GM08714 (cell line): ENCODE results near the gene BUD31.
"Not testable (repeated sequence)": the region's sequence is repeated elsewhere in the genome, so short reads cannot be mapped to it uniquely, and the experiment has no call there.

Experiments used
- H3K4me3 ChIP-seq: fragments of 200-500 bp; sonication (Bioruptor generic); 2 replicates; pipeline ENCODE4 v1.5.1; 2014; ENCODE audit warnings: mild to moderate bottlenecking, low read length, inconsistent platforms
- ZNF274 ChIP-seq: IDR thresholded peaks from 2 replicates; pipeline ENCODE4 v1.6.1; 2012; ENCODE audit warnings: mild to moderate bottlenecking, low read depth, low read length

BUD31 gene

DNA sequence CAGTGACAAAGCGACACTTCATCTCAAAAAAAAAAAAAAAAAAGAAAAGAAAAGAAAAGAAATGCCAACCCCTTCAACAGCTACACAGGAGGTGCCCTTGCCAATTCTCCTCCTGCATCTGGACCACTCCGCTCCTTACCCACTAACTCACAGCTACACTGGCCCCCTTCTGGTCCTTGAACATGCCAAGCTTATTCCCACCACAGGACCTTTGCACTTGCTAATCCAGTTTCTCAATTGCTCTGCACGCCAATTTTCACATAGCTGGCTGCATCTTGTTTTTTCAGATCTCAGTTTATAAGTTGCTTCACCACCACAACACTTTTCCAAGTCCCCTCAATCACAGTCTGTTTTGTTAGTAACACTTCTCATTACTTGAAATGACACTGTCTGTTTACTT is 5.9 kb upstream of the BUD31 start:
- TF ChIP-seq ZNF274, result no peak
- no peak overlapping the region for H3K4me3 ChIP-seq

DNA sequence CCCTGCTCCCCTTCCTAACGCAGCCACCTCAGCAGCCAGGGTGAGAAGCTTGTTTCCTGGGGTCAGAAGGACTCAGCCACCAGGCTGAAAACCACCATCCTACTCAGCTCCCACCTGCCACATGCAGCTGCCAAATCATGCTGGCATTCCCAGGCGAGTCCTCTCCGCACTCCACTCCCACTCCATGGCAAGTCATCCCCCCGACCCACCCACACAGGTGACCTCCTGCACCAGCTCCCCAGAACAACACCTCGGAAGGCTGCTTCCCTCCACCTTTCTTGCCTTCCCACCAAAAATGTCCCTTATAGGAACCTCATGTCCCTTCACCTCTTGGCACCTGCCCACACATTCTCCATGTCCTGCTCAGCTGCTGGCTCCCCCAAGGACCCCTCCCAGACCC is 5.0 kb upstream of the BUD31 start:
- H3K4me3 ChIP-seq, result no peak overlapping the region
- no peak for TF ChIP-seq ZNF274

DNA sequence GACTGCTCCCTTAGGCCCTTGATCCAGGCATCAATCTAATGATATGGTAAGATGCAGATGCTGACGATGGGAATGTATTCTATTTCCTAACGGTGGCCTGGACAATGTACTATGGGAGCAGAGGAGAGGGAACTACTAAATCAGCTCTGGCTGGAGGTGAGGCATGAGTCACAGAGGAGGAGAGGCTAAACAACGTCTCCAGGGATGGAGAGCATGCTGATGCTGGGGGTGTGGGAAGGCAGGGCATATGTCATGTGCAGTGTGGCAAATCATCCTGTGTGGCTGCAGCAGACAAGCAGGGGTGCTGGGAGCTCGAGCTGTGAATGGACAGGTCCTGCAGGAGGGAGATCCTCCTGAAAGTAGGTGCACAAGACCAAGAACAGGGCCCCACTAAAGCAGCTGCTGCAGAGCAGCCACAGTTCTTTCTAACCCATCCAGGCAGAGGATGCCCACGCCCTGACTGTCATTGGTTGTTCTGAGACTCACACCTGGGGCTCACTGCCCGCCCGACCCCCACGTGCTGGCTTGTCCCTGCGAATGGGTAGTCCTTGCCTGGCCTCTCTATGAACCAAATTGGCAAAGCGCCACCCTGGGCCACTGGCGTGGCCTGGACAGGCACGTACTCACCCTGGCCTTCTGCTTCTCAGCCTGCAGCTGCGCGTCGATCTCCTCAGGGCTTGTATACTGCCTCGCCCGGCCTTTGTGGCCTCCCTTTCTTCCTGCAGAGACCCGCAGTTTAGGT is 4.4 kb upstream of the BUD31 start:
- no peak overlapping the region for H3K4me3 ChIP-seq
- no peak for TF ChIP-seq ZNF274

DNA sequence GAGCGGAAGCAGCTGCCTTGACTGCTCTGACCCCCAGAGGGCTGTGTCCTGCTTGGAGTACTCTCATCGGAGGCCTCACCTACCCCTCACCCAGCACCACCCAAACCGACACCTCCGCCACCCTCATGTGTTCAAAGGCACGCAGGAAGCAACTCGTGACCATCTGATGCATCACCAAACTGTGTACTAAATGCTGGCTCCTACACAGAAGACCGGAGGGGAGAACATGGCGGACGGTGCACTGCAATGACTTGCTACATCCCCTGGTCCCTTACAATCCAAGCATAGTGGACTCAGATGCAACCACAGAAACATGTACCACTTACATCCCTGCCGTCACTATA is 3.8 kb upstream of the BUD31 start:
- H3K4me3 ChIP-seq, result no peak overlapping the region
- TF ChIP-seq ZNF274, result no peak

DNA sequence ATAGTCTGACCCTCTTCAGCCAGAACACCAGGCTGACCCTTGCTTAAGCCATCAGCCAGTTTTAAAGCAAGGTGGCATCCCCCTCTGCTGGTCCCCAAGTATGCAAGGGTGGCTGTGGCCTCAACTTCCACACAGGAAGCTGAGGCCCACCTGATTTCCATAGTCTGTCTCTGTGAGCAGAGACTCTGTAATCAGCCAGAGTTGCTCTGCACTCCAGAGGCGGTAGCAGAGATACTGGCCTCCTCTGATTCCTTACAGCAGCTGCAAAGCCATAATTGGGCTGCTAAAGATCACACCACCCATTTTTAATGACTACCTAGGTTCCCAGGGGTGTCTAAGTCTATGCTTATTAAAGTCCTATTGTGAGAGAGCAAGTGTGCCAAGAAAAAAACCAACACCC is 2.2 kb upstream of the BUD31 start:
- no peak for TF ChIP-seq ZNF274
- peak overlapping the region; percentile 34; the same call in 1 of the 2 replicates for H3K4me3 ChIP-seq

DNA sequence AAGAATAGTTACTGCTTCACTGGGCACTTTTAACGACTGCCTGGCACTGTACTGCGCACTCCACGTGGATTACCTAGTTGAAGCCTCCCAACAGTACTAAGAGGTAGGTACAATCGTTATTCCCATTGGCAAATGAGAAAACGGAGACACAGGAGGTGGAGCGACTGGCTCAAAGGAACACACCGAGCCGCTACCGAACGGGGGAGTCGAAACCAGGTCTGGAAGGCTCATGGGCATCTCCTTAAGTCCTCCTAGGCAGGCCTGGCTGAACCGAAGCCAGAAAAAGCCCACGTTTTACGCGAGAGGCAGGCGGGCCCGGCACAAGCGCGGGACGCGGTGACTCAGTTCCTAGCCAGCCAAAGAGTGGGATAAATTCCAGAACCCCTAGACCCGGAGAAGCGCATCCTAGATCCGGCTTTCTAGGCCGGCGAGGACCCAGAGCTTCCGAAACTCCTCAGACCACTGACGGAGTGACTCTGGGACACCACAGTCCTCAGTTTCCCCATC is 844 bp upstream of the BUD31 start:
- peak overlapping the region; percentile 93 for H3K4me3 ChIP-seq
- TF ChIP-seq ZNF274, result no peak

DNA sequence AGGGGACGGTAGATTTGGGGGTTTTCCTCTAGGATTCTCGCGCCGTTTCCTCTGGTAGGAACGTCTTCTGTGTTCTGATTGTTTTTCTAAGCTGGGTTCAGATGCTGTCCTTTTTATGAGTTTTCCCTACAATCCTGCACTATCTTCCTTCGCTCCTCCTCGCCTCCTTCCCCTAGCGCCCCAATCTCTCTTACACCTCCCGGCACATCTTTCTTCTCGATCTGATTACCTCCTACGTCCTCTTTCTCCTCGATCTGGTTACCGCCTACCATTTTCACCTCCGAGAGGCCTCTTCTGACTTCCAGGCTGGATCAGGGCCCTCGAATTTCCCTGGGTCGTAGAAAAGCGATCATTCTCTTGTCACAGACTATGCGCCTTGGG is 413 bp downstream of the BUD31 start:
- H3K4me3 ChIP-seq, result peak overlapping the region; percentile 93
- no peak for TF ChIP-seq ZNF274

DNA sequence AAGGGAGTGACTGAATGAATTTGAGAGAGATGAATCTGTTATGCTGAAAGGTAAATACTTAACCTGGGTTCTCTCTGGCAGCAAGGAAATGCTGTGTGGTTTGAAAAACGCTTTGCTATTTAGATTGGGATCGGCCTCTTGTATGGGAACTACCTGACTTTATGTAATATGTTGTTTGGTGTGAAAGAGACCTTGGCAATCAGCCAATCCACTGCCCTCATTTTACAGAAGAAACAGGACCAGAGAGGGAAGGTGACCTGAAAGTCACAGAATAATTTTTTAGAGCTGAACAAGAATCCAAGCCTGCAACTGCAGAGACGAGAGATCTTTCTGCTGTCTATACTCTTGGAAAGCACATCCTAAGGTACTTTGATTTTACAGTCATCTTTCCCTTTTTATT is 1.0 kb downstream of the BUD31 start:
- no peak for TF ChIP-seq ZNF274
- H3K4me3 ChIP-seq, result peak overlapping the region; percentile 93

DNA sequence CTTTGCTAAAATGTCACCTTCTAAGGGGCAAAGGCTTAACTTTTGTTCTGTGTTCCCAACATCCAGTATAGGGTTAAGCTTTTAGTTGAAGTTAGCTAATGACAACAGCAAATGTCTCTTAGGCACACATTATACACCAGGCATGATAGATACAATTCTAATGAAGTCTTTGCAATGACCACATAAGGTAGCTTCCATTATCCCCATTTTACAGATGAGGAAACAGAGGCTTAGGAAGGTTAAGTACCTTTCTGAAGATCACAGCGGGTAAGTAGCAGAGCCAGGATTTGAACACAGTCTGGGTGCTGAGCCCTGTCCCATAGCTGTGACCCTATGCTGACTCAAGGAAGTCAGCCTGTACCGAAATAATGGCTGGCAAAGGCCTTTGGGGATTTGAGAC is 1.9 kb downstream of the BUD31 start:
- H3K4me3 ChIP-seq, result no peak overlapping the region
- TF ChIP-seq ZNF274, result no peak

DNA sequence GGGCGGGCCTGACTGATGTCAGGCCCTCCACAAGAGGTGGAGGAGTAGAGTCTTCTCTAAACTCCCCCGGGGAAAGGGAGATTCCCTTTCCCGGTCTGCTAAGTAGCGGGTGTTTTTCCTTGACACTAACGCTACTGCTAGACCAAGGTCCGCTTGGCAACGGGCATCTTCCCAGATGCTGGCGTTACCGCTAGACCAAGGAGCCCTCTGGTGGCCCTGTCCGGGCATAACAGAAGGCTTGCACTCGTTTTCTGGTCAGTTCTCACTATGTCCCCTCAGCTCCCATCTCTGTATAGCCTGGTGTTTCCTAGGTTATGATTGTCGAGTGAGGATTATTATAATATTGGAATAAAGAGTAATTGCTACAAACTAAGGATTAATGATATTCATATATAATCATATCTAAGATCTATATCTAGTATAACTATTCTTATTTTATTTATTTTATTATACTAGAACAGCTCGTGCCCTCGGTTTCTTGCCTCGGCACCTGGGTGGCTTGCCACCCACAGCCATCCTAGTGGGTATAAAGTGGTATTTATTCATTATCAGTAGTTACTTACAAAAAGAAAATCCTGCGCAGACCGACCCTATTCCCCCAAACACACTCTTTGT is 6.9 kb downstream of the BUD31 start:
- not testable (repeated sequence) for H3K4me3 ChIP-seq

- TF ChIP-seq ZNF274, result no peak
- no peak overlapping the region for H3K4me3 ChIP-seq
Measured at GRCh38 chr7:99418260-99418659, 9.5 kb downstream of the BUD31 start.

DNA sequence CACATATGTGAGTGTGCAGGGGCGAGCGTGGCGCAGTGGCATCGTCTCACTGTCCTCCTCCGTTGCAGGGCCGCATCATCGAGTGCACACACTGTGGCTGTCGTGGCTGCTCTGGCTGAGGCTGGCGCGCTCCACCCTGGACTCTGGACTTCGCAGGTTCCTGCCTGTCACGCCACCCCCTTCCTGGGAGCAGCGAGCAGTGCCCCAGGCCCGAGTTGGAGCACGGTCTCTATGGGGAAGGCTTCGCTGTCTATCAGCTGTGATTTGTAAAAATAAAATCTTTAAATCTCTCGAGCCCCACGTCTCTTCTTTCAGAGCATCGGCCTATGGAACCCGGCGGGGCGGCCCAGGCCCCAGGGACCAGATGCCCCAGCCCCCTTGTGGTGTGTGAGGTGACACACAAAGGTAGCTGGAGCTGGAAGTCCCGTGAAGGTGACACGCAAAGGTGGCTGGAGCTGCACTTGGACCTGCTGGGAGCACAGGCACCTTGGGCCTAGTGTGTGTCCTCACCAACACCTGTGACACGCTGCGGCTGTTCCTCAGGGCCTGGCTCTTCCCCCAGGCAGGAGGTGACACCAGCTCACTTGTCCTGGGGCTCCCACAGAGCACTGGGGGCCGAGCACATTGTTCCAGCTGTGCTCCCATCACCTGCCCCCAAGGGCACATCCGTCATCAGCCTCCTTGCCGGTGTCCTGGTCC is 10.7 kb downstream of the BUD31 start:
- TF ChIP-seq ZNF274, result no peak
- H3K4me3 ChIP-seq, result no peak overlapping the region

GRCh38 chr7:99420213-99420612 is 11.4 kb downstream of the BUD31 start:
- no peak for TF ChIP-seq ZNF274
- H3K4me3 ChIP-seq, result no peak overlapping the region

GRCh38 chr7:99420986-99421385 is 12.2 kb downstream of the BUD31 start:
- TF ChIP-seq ZNF274, result no peak
- H3K4me3 ChIP-seq, result no peak overlapping the region

DNA sequence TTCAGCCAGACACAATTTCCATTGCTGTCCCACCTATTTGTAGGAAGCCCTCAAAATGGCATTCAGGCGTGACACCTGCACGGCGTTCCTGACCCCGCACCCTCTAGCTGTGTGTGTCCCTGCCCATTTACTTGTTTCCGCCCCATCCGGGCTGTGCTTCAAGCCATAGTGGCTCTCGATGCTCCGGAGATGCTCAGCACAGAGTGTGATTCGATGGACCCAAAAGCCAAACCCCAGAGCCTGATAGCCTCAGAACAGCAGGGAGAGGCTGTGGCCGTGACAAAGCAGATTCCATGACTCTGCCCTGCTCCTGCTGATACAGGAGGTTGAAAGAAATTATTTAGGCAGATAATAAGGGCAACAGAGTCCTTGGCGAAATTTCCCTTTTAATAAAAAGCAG is 13.4 kb downstream of the BUD31 start:
- no peak overlapping the region for H3K4me3 ChIP-seq
- no peak for TF ChIP-seq ZNF274
